IMR-90 (cell line): ENCODE data around the gene NDFIP2.
A peak's percentile ranks its signal among the peaks of the same experiment; 100 is the strongest.

Experiments
- CHD1 ChIP-seq: IDR thresholded peaks from 2 replicates; pipeline ENCODE4 v1.6.1; 2012; ENCODE audit warnings: low read depth, low read length, improper control_type of control experiment
- MAFK ChIP-seq: IDR thresholded peaks from 2 replicates; pipeline ENCODE4 v1.6.1; 2012; ENCODE audit warnings: low read depth, low read length, improper control_type of control experiment
- POLR2A ChIP-seq: IDR thresholded peaks from 2 replicates; pipeline ENCODE4 v1.6.1; 2012; ENCODE audit warnings: mild to moderate bottlenecking, low read depth, low read length
- RAD21 ChIP-seq: IDR thresholded peaks from 2 replicates; pipeline ENCODE4 v1.6.1; 2012; ENCODE audit warnings: low read length, improper control_type of control experiment
- RCOR1 ChIP-seq: IDR thresholded peaks from 2 replicates; pipeline ENCODE4 v1.6.1; 2012; ENCODE audit warnings: mild to moderate bottlenecking, low read length, improper control_type of control experiment; ENCODE audit not compliant: insufficient replicate concordance
- RFX5 ChIP-seq: IDR thresholded peaks from 2 replicates; pipeline ENCODE4 v1.8.0; 2012; ENCODE audit warnings: low read depth, mild to moderate bottlenecking, low read length, moderate library complexity
- TF ChIP-seq, protein P1 (sequence below): conservative IDR thresholded peaks from 2 replicates; pipeline ENCODE4 v1.5.1; 2012; ENCODE audit warnings: mild to moderate bottlenecking, low read depth, low read length, improper control_type of control experiment

DNA sequence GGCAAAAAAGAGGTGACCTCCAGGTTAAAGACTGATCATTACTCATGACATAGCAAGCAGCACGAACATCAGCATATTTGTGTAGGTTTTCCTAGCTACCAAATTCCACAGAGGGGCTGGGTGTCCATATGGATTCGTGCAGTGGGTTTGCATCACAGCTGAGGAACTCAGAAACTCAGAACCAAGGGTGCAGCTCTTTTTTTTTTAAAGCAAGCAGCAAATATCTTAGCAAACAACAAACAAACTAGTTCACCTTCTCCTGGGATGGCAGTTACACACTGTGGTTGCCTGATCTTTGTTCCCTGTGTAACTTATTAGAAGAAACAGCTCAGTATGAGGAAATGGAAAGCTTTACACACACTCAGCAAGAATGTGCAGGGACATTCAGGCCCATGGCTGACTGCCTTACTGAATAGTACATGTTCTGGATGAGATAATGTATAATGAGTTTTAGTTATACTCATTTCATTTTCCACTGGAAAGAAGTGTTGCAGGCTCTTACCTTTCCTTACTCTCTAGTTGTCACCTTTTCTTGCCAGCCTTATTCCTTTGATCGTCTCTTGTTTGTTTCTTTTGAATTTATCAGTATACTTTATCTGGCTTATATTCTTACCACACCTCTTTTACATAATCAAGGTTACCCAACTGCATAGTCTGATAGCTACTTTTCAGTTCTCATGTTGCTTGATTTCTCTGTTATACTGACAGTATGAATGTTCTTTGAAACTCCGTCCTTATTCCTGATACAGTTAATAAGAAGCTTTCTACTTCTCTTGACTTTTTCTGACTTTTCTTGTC, 4.3 kb downstream of the NDFIP2 start:
- TF ChIP-seq MAFK, result peak; percentile 71
- TF ChIP-seq RAD21, result no peak
- TF ChIP-seq, protein P1, sequence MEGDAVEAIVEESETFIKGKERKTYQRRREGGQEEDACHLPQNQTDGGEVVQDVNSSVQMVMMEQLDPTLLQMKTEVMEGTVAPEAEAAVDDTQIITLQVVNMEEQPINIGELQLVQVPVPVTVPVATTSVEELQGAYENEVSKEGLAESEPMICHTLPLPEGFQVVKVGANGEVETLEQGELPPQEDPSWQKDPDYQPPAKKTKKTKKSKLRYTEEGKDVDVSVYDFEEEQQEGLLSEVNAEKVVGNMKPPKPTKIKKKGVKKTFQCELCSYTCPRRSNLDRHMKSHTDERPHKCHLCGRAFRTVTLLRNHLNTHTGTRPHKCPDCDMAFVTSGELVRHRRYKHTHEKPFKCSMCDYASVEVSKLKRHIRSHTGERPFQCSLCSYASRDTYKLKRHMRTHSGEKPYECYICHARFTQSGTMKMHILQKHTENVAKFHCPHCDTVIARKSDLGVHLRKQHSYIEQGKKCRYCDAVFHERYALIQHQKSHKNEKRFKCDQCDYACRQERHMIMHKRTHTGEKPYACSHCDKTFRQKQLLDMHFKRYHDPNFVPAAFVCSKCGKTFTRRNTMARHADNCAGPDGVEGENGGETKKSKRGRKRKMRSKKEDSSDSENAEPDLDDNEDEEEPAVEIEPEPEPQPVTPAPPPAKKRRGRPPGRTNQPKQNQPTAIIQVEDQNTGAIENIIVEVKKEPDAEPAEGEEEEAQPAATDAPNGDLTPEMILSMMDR, result no peak
- TF ChIP-seq RCOR1, result no peak
- TF ChIP-seq CHD1, result no peak
- TF ChIP-seq RFX5, result no peak
- TF ChIP-seq POLR2A, result no peak
